ENCODE measurements around the gene BCOR.

DNA sequence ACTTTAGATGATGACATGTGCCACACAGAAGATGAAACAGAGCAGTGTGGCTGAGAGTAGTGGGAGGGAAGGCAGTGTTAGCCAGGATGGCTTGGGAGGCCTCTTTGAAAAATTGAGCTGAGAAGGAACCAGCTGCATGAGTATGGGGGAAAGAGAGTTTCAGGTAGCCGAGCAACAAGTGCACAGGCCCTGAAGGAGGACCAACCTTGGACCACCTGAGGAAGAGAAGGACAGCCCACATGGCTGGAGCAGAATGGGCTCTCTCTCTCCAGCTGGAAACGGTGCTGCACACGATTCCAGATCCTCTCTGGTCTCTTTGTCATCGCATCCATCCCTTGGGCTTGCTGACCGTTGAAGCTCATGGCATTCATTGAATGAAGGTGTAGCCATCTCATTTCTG is 23.9 kb upstream of the BCOR start:
- TF ChIP-seq CTCF (IDR thresholded peaks at IDR 0.05; ENCODE audit: borderline replicate concordance, extremely low read depth, low read length, poor library complexity, severe bottlenecking) (no peak), EZH2 (IDR thresholded peaks at IDR 0.05; ENCODE audit: borderline replicate concordance, low read depth, low read length, severe bottlenecking) (no peak)

Data from DND-41 (cell line).